OCI-LY3 (cell line): ENCODE data around the gene B2M.

Experiments used
- CTCF ChIP-seq: fragments of 200-600, 300-600 bp; sonication (generic); IDR thresholded peaks from 2 replicates; pipeline ENCODE4 v1.5.1; 2014; ENCODE audit warnings: antibody characterized with exemption, low read length, low read depth
- EZH2phosphoT487 ChIP-seq: fragments of 200-600 bp; shearing (Covaris generic); IDR thresholded peaks from 2 replicates; pipeline ENCODE4 v1.6.1; 2018; ENCODE audit warnings: antibody characterized with exemption, mixed run types, low read depth

- TF ChIP-seq CTCF: no peak
- no peak for TF ChIP-seq EZH2phosphoT487
These were observed 49.7 kb upstream of the B2M start for GRCh38 chr15:44661576-44661975.
